ENCODE data around the gene TOM1.

TOM1 gene

GRCh38 chr22:35341090-35341874 is 41.6 kb downstream of the TOM1 start:
- TF ChIP-seq BHLHE40 (IDR thresholded peaks at IDR 0.05; ENCODE audit: borderline replicate concordance), result no peak
- no peak for TF ChIP-seq ZNF384 (IDR thresholded peaks at IDR 0.05)
- TF ChIP-seq ARNT (IDR thresholded peaks at IDR 0.05), result no peak
- TF ChIP-seq FOXM1 (IDR thresholded peaks at IDR 0.05; ENCODE audit: borderline replicate concordance), result no peak
- no peak for TF ChIP-seq FOXK2 (IDR thresholded peaks at IDR 0.05)
- TF ChIP-seq ELF4 (IDR thresholded peaks at IDR 0.05), result no peak
- TF ChIP-seq L3MBTL2 (conservative IDR thresholded peaks at IDR 0.05), result no peak
- TF ChIP-seq HDGF (IDR thresholded peaks at IDR 0.05; ENCODE audit: borderline replicate concordance), result no peak
- TF ChIP-seq SUZ12 (IDR thresholded peaks at IDR 0.05), result no peak
- TF ChIP-seq SP1 (IDR thresholded peaks at IDR 0.05), result no peak
- no peak for TF ChIP-seq LEF1 (IDR thresholded peaks at IDR 0.05; ENCODE audit: borderline replicate concordance)
- TF ChIP-seq CTBP1 (IDR thresholded peaks at IDR 0.05; ENCODE audit: borderline replicate concordance), result no peak
- TF ChIP-seq NFRKB (IDR thresholded peaks at IDR 0.05), result no peak
- no peak for TF ChIP-seq TARDBP (IDR thresholded peaks at IDR 0.05)
- no peak for TF ChIP-seq PKNOX1 (IDR thresholded peaks at IDR 0.05)
- no peak for TF ChIP-seq FOXA1 (IDR thresholded peaks at IDR 0.05)
- ChIA-PET POLR2A (no interaction called here), CTCF (interaction anchor here (0.8 kb wide), 1 partner anchor 14 kb away, joined by 3 read pairs; no protein-coding TSS in a partner anchor)

GRCh38 chr22:35342390-35342789 is 42.7 kb downstream of the TOM1 start:
- DNase-seq (ENCODE audit: extremely low spot score), result no peak
- ChIA-PET CTCF (no interaction called here), POLR2A (no interaction called here)
- TF ChIP-seq CTBP1 (IDR thresholded peaks at IDR 0.05; ENCODE audit: borderline replicate concordance), result no peak

More at GRCh38 chr22:35341090-35341874, 41.6 kb downstream of the TOM1 start:
- DNase-seq (ENCODE audit: extremely low spot score), result no peak

GRCh38 chr22:35343664-35344550 is 44.2 kb downstream of the TOM1 start:
- ChIA-PET CTCF (no interaction called here), POLR2A (no interaction called here)
- TF ChIP-seq HDGF (IDR thresholded peaks at IDR 0.05; ENCODE audit: borderline replicate concordance) (no peak), ARNT (IDR thresholded peaks at IDR 0.05) (no peak), CTBP1 (IDR thresholded peaks at IDR 0.05; ENCODE audit: borderline replicate concordance) (no peak), LEF1 (IDR thresholded peaks at IDR 0.05; ENCODE audit: borderline replicate concordance) (no peak), ZNF384 (IDR thresholded peaks at IDR 0.05) (no peak), SP1 (IDR thresholded peaks at IDR 0.05) (no peak), PKNOX1 (IDR thresholded peaks at IDR 0.05) (no peak), TARDBP (IDR thresholded peaks at IDR 0.05) (no peak), ELF4 (IDR thresholded peaks at IDR 0.05) (no peak), SUZ12 (IDR thresholded peaks at IDR 0.05) (no peak), L3MBTL2 (conservative IDR thresholded peaks at IDR 0.05) (no peak), FOXK2 (IDR thresholded peaks at IDR 0.05) (no peak), FOXA1 (IDR thresholded peaks at IDR 0.05) (no peak), NFRKB (IDR thresholded peaks at IDR 0.05) (no peak), BHLHE40 (IDR thresholded peaks at IDR 0.05; ENCODE audit: borderline replicate concordance) (no peak), FOXM1 (IDR thresholded peaks at IDR 0.05; ENCODE audit: borderline replicate concordance) (no peak)
- no peak for DNase-seq (ENCODE audit: extremely low spot score)

- ChIA-PET POLR2A (no interaction called here), CTCF (no interaction called here)
- DNase-seq (ENCODE audit: extremely low spot score), result no peak
- TF ChIP-seq ZNF384 (IDR thresholded peaks at IDR 0.05) (no peak), HDGF (IDR thresholded peaks at IDR 0.05; ENCODE audit: borderline replicate concordance) (no peak), L3MBTL2 (conservative IDR thresholded peaks at IDR 0.05) (no peak), FOXK2 (IDR thresholded peaks at IDR 0.05) (no peak), LEF1 (IDR thresholded peaks at IDR 0.05; ENCODE audit: borderline replicate concordance) (no peak), FOXA1 (IDR thresholded peaks at IDR 0.05) (no peak), PKNOX1 (IDR thresholded peaks at IDR 0.05) (no peak), ELF4 (IDR thresholded peaks at IDR 0.05) (no peak), SUZ12 (IDR thresholded peaks at IDR 0.05) (no peak)
These were observed 45.4 kb downstream of the TOM1 start for GRCh38 chr22:35344956-35345690.

GRCh38 chr22:35345808-35346505 is 46.3 kb downstream of the TOM1 start:
- TF ChIP-seq FOXK2 (IDR thresholded peaks at IDR 0.05) (no peak), CTBP1 (IDR thresholded peaks at IDR 0.05; ENCODE audit: borderline replicate concordance) (no peak), BHLHE40 (IDR thresholded peaks at IDR 0.05; ENCODE audit: borderline replicate concordance) (no peak), TARDBP (IDR thresholded peaks at IDR 0.05) (no peak), SP1 (IDR thresholded peaks at IDR 0.05) (no peak), NFRKB (IDR thresholded peaks at IDR 0.05) (no peak), PKNOX1 (IDR thresholded peaks at IDR 0.05) (no peak), FOXM1 (IDR thresholded peaks at IDR 0.05; ENCODE audit: borderline replicate concordance) (no peak), LEF1 (IDR thresholded peaks at IDR 0.05; ENCODE audit: borderline replicate concordance) (no peak), HDGF (IDR thresholded peaks at IDR 0.05; ENCODE audit: borderline replicate concordance) (no peak), FOXA1 (IDR thresholded peaks at IDR 0.05) (no peak), ZNF384 (IDR thresholded peaks at IDR 0.05) (no peak), SUZ12 (IDR thresholded peaks at IDR 0.05) (no peak), ARNT (IDR thresholded peaks at IDR 0.05) (no peak)
- CTCF ChIA-PET, result no interaction called here
- DNase-seq (ENCODE audit: extremely low spot score), result no peak
- POLR2A ChIA-PET, result no interaction called here
